ENCODE data around the gene ERCC5. TPM values are rescaled to one million over a fixed set of nuclear protein-coding genes. Genes with fewer than 3 reads are reported as not detected.
A peak's percentile ranks its signal among the peaks of the same experiment; 100 is the strongest.

Gene ERCC5
- total and polyA plus RNA-seq, 9 of the 15 experiments (the other 6 are each of a cell fraction or from before 2014, with no cell fraction given), result 7.4 to 43.1 (median 33.9) TPM

GRCh38 chr13:102845630-102846260, at the start of gene ERCC5 (continued):
- TF ChIP-seq, protein P1, sequence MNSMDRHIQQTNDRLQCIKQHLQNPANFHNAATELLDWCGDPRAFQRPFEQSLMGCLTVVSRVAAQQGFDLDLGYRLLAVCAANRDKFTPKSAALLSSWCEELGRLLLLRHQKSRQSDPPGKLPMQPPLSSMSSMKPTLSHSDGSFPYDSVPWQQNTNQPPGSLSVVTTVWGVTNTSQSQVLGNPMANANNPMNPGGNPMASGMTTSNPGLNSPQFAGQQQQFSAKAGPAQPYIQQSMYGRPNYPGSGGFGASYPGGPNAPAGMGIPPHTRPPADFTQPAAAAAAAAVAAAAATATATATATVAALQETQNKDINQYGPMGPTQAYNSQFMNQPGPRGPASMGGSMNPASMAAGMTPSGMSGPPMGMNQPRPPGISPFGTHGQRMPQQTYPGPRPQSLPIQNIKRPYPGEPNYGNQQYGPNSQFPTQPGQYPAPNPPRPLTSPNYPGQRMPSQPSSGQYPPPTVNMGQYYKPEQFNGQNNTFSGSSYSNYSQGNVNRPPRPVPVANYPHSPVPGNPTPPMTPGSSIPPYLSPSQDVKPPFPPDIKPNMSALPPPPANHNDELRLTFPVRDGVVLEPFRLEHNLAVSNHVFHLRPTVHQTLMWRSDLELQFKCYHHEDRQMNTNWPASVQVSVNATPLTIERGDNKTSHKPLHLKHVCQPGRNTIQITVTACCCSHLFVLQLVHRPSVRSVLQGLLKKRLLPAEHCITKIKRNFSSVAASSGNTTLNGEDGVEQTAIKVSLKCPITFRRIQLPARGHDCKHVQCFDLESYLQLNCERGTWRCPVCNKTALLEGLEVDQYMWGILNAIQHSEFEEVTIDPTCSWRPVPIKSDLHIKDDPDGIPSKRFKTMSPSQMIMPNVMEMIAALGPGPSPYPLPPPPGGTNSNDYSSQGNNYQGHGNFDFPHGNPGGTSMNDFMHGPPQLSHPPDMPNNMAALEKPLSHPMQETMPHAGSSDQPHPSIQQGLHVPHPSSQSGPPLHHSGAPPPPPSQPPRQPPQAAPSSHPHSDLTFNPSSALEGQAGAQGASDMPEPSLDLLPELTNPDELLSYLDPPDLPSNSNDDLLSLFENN (IDR thresholded peaks at IDR 0.05; ENCODE audit: low read depth in 2 of 2, low read length in 2 of 2), result no peak
- no peak for TF ChIP-seq MCM7 (IDR thresholded peaks at IDR 0.05)
- TF ChIP-seq, protein P2, sequence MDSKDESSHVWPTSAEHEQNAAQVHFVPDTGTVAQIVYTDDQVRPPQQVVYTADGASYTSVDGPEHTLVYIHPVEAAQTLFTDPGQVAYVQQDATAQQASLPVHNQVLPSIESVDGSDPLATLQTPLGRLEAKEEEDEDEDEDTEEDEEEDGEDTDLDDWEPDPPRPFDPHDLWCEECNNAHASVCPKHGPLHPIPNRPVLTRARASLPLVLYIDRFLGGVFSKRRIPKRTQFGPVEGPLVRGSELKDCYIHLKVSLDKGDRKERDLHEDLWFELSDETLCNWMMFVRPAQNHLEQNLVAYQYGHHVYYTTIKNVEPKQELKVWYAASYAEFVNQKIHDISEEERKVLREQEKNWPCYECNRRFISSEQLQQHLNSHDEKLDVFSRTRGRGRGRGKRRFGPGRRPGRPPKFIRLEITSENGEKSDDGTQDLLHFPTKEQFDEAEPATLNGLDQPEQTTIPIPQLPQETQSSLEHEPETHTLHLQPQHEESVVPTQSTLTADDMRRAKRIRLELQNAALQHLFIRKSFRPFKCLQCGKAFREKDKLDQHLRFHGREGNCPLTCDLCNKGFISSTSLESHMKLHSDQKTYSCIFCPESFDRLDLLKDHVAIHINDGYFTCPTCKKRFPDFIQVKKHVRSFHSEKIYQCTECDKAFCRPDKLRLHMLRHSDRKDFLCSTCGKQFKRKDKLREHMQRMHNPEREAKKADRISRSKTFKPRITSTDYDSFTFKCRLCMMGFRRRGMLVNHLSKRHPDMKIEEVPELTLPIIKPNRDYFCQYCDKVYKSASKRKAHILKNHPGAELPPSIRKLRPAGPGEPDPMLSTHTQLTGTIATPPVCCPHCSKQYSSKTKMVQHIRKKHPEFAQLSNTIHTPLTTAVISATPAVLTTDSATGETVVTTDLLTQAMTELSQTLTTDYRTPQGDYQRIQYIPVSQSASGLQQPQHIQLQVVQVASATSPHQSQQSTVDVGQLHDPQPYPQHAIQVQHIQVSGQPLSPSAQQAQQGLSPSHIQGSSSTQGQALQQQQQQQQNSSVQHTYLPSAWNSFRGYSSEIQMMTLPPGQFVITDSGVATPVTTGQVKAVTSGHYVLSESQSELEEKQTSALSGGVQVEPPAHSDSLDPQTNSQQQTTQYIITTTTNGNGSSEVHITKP (IDR thresholded peaks at IDR 0.05; ENCODE audit: partially characterized antibody), result peak; percentile 94
- TF ChIP-seq BHLHE40 (IDR thresholded peaks at IDR 0.05; ENCODE audit: low read length), result no peak
- TF ChIP-seq, protein P3, sequence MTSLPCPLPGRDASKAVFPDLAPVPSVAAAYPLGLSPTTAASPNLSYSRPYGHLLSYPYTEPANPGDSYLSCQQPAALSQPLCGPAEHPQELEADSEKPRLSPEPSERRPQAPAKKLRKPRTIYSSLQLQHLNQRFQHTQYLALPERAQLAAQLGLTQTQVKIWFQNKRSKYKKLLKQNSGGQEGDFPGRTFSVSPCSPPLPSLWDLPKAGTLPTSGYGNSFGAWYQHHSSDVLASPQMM (CRISPR knock-in tag; IDR thresholded peaks at IDR 0.05), result no peak
- no peak for TF ChIP-seq SNIP1 (IDR thresholded peaks at IDR 0.05; ENCODE audit: low read depth)
- TF ChIP-seq RB1 (IDR thresholded peaks at IDR 0.05; ENCODE audit: low read depth), result peak; percentile 82
- TF ChIP-seq CREM (IDR thresholded peaks at IDR 0.05; ENCODE audit: low read depth), result peak; percentile 99
- no peak for TF ChIP-seq ZNF57 (CRISPR knock-in tag; IDR thresholded peaks at IDR 0.05)
- TF ChIP-seq, protein P4, sequence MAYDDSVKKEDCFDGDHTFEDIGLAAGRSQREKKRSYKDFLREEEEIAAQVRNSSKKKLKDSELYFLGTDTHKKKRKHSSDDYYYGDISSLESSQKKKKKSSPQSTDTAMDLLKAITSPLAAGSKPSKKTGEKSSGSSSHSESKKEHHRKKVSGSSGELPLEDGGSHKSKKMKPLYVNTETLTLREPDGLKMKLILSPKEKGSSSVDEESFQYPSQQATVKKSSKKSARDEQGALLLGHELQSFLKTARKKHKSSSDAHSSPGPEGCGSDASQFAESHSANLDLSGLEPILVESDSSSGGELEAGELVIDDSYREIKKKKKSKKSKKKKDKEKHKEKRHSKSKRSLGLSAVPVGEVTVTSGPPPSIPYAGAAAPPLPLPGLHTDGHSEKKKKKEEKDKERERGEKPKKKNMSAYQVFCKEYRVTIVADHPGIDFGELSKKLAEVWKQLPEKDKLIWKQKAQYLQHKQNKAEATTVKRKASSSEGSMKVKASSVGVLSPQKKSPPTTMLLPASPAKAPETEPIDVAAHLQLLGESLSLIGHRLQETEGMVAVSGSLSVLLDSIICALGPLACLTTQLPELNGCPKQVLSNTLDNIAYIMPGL (CRISPR knock-in tag; IDR thresholded peaks at IDR 0.05), result no peak
- TF ChIP-seq MTA1 (IDR thresholded peaks at IDR 0.05; ENCODE audit: borderline replicate concordance), result peak; percentile 97
- no peak for TF ChIP-seq ZNF274 (IDR thresholded peaks at IDR 0.05; ENCODE audit: borderline replicate concordance, low read depth, low read length)
- no peak for TF ChIP-seq NR2F6 (CRISPR knock-in tag; IDR thresholded peaks at IDR 0.05)
- TF ChIP-seq TCF7L2 (IDR thresholded peaks at IDR 0.05; ENCODE audit: low read depth, low read length), result no peak
- TF ChIP-seq, protein P5, sequence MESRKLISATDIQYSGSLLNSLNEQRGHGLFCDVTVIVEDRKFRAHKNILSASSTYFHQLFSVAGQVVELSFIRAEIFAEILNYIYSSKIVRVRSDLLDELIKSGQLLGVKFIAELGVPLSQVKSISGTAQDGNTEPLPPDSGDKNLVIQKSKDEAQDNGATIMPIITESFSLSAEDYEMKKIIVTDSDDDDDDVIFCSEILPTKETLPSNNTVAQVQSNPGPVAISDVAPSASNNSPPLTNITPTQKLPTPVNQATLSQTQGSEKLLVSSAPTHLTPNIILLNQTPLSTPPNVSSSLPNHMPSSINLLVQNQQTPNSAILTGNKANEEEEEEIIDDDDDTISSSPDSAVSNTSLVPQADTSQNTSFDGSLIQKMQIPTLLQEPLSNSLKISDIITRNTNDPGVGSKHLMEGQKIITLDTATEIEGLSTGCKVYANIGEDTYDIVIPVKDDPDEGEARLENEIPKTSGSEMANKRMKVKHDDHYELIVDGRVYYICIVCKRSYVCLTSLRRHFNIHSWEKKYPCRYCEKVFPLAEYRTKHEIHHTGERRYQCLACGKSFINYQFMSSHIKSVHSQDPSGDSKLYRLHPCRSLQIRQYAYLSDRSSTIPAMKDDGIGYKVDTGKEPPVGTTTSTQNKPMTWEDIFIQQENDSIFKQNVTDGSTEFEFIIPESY (CRISPR knock-in tag; IDR thresholded peaks at IDR 0.05), result no peak
- TF ChIP-seq EP300 (IDR thresholded peaks at IDR 0.05; ENCODE audit: low read length), result peak; percentile 45; the same call in 1 of the 2 replicates

Data from K562 (cell line).